Colonic mucosa (tissue), 4 donors: ENCODE measurements around the gene ADK. TPM values are rescaled to one million over a fixed set of nuclear protein-coding genes. Genes with fewer than 3 reads are reported as not detected.

Experiments used
- DNase-seq: peaks from one replicate; pipeline ENCODE4 v3.0.0-alpha.2; 2020
- H3K27ac ChIP-seq: fragments of 200-600 bp; one replicate; pipeline ENCODE4 v1.8.0; 2021
- H3K27me3 ChIP-seq: fragments of 200-600 bp; one replicate; pipeline ENCODE4 v1.8.0; 2021
- H3K36me3 ChIP-seq: fragments of 200-600 bp; one replicate; pipeline ENCODE4 v1.8.0; 2021
- H3K4me1 ChIP-seq: fragments of 200-600 bp; one replicate; pipeline ENCODE4 v1.8.0; 2021; ENCODE audit warnings: mild to moderate bottlenecking
- H3K4me3 ChIP-seq: fragments of 200-600 bp; one replicate; pipeline ENCODE4 v1.8.0; 2021
- H3K9ac ChIP-seq, 2 donors: one replicate each; pipeline ENCODE4 v1.7.0; 2013; ENCODE audit warnings: control low read depth in 2 of 2, low read depth in 2 of 2, low read length in 2 of 2
- H3K9me3 ChIP-seq: fragments of 200-600 bp; one replicate; pipeline ENCODE4 v1.8.0; 2021
- CTCF ChIP-seq: fragments of 200-600 bp; IDR thresholded peaks from one replicate; pipeline ENCODE4 v1.8.0; 2022; ENCODE audit warnings: antibody characterized with exemption, mild to moderate bottlenecking
- intact Hi-C: fragments of 100-400 bp; cut with DNase I; formaldehyde crosslinking; loops from one replicate; pipeline ENCODE4 v1.14.1; 2022
- total RNA-seq, 2 donors: library from RNA; stranded (reverse); fragmentation: NEBNext Ultra II Directional in 1 of 2; extraction: Animal tissue kit (Norgen Biotek cat#: 25700) in 1 of 2; gene quantifications; one replicate each; pipeline ENCODE4 v1.2.1, GENCODE V29; 2021
- donor health status: healthy.
- donor health status: DM: no; HTN: no; CAD: no.
- donor health status: DM: no; HTN: no; CAD: no.

Gene ADK
- total RNA-seq, 2 donors from 2014 or later = 20.2 to 27.6 TPM

- no peak overlapping the region for H3K9ac ChIP-seq
- H3K36me3 ChIP-seq = no peaks in the 10 kb centered on the region
- intact Hi-C loops = no loop called here
- H3K4me1 ChIP-seq = no peaks in the 10 kb centered on the region
- H3K27me3 ChIP-seq = no peaks in the 10 kb centered on the region
- TF ChIP-seq CTCF = no peak
- H3K9me3 ChIP-seq = no peaks in the 10 kb centered on the region
- DNase-seq = no peak
- no peak overlapping the region for H3K4me3 ChIP-seq
- H3K27ac ChIP-seq = no peak overlapping the region
These were observed 48.3 kb downstream of the ADK start for GRCh38 chr10:74199315-74199714.

- intact Hi-C loops = no loop called here
- no peaks in the 10 kb centered on the region for H3K4me1 ChIP-seq
- H3K27me3 ChIP-seq = no peaks in the 10 kb centered on the region
- no peaks in the 10 kb centered on the region for H3K36me3 ChIP-seq
- H3K9ac ChIP-seq = no peak overlapping the region
- DNase-seq = no peak
- no peak for TF ChIP-seq CTCF
- no peak overlapping the region for H3K4me3 ChIP-seq
- H3K9me3 ChIP-seq = no peaks in the 10 kb centered on the region
- no peak overlapping the region for H3K27ac ChIP-seq
These were observed 51.3 kb downstream of the ADK start for GRCh38 chr10:74202356-74202755.

- Histone ChIP-seq H3K4me3 (no peak overlapping the region), H3K9me3 (no peaks in the 10 kb centered on the region), H3K4me1 (no peaks in the 10 kb centered on the region), H3K27me3 (no peaks in the 10 kb centered on the region), H3K36me3 (no peaks in the 10 kb centered on the region), H3K9ac (no peak overlapping the region), H3K27ac (no peak overlapping the region)
- no peak for TF ChIP-seq CTCF
- peak; percentile 25 for DNase-seq
- intact Hi-C loops = no loop called here
These were observed 55.7 kb downstream of the ADK start for GRCh38 chr10:74206746-74207145.

GRCh38 chr10:74207691-74208480 is 56.9 kb downstream of the ADK start:
- DNase-seq = peak; percentile 63
- Histone ChIP-seq H3K4me3 (no peak overlapping the region), H3K27ac (no peak overlapping the region), H3K9me3 (no peaks in the 10 kb centered on the region), H3K27me3 (no peaks in the 10 kb centered on the region), H3K4me1 (no peaks in the 10 kb centered on the region), H3K36me3 (no peaks in the 10 kb centered on the region), H3K9ac (no peak overlapping the region)
- intact Hi-C loops = no loop called here
- no peak for TF ChIP-seq CTCF

GRCh38 chr10:74208997-74209396 is 58.0 kb downstream of the ADK start:
- no peaks in the 10 kb centered on the region for H3K4me1 ChIP-seq
- no peak for DNase-seq
- no peak overlapping the region for H3K27ac ChIP-seq
- H3K4me3 ChIP-seq = no peak overlapping the region
- no peak overlapping the region for H3K9ac ChIP-seq
- no peaks in the 10 kb centered on the region for H3K36me3 ChIP-seq
- H3K27me3 ChIP-seq = no peaks in the 10 kb centered on the region
- intact Hi-C loops = no loop called here
- no peaks in the 10 kb centered on the region for H3K9me3 ChIP-seq
- TF ChIP-seq CTCF = no peak
